Forelimb muscle (tissue), 1 donor: ENCODE measurements around the gene DIS3L2. TPM values are rescaled to one million over a fixed set of nuclear protein-coding genes. Genes with fewer than 3 reads are reported as not detected.
"Not testable (repeated sequence)": the region's sequence is repeated elsewhere in the genome, so short reads cannot be mapped to it uniquely, and the experiment has no call there.

ENCODE experiments used
- DNase-seq: peaks from one replicate; pipeline ENCODE4 v3.0.0-alpha.2; 2013; ENCODE audit warnings: low read depth
- polyA plus RNA-seq: library from polyadenylated mRNA; unstranded; fragments of 120-200 nt; gene quantifications from one replicate; pipeline ENCODE4 v1.2.1, GENCODE V29; 2013; ENCODE audit not compliant: insufficient read length

Gene DIS3L2
- polyA plus RNA-seq, 1 donor = 21.1 TPM

- no peak for DNase-seq
These were observed 331.7 kb downstream of the DIS3L2 start for GRCh38 chr2:232293191-232293590.

GRCh38 chr2:232295971-232296370 is 334.5 kb downstream of the DIS3L2 start:
- DNase-seq = no peak

DNA sequence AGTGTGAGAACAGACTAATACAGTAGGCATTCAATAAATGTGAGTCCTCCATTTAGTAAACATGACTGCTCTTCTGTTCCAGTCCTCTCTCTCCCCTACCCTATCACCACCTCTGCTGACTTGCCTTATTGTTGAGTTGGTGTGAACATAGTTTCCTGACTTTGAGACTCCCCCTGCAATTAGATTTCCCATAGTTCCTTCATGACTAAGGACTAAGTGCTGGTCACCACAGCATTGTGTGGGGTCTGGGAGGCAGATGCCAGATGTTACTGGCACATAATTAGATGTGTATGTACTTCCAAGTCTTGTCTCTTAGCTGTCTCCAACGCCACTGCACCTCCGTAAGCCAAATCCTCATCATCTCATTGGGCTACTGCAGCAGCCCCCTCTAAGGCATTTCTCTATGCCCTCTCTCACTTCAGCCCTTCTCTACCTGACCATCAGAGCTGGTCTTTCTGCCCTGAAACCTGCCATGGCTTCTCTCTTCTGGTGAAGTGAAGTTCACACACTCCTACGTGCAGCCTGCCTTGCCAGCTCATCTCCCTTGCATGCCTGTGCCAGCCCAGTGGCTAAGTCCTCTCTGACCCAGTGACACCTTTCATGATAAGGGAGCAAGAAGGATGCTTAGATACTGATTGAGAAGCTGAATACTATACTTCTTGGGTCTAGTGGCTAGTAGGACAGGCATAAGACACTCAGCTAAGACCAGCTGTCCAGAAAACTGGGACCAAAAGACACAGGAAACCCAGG is 335.4 kb downstream of the DIS3L2 start:
- DNase-seq = no peak

DNA sequence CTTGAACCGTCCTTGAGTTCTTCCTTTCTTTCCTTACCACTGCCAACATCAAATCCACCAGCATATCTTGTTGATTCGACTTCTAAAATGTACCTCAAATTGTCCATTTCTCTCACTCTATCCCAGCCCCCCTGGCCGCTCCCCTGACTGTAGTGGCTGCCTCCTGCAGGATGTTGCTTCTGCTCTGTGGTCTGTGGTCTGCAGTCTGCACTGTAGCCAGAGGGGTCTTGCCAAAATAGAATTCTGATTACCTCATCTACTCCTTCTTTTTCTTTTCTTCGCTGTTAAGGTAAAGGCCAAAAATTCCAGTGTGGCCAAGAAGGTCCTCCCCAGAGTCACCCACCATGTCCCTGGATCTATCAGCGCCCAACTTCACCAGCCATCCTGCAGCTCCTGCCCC is 337.6 kb downstream of the DIS3L2 start:
- no peak for DNase-seq

GRCh38 chr2:232299927-232300674 is 338.6 kb downstream of the DIS3L2 start:
- no peak for DNase-seq

DNA sequence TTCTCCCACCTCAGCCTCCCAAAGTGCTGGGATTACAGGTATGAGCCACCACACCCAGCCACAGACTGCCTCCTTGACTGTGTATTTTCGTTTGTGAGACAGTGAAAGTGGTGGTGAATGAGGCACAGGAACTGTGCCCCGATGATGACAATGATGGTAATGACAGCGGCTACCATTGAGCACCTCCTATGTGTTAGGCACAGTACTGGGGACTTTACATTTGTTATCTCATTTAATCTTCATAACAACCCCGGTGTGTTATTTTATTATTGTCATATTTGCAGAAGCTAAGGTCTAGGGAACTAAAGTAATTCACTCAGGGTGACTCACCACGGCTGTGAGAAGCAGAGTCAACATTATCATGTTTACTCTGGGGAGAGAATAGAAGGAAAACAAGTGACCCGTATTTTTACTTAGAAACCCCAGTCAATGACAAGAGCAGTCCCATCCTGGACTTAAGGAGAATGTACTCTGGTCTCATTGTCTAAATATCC is 339.4 kb downstream of the DIS3L2 start:
- DNase-seq = no peak

- DNase-seq = no peak
These were observed 342.7 kb downstream of the DIS3L2 start for GRCh38 chr2:232304236-232304635.

- no peak for DNase-seq
These were observed 345.3 kb downstream of the DIS3L2 start for GRCh38 chr2:232306741-232307305.

GRCh38 chr2:232307854-232308253 is 346.3 kb downstream of the DIS3L2 start:
- no peak for DNase-seq

GRCh38 chr2:232308986-232309385 is 347.5 kb downstream of the DIS3L2 start:
- no peak for DNase-seq

- no peak for DNase-seq
These were observed 348.1 kb downstream of the DIS3L2 start for GRCh38 chr2:232309592-232309991.

GRCh38 chr2:232310121-232310520 is 348.6 kb downstream of the DIS3L2 start:
- DNase-seq = no peak

- no peak for DNase-seq
These were observed 349.2 kb downstream of the DIS3L2 start for GRCh38 chr2:232310696-232311095.

DNA sequence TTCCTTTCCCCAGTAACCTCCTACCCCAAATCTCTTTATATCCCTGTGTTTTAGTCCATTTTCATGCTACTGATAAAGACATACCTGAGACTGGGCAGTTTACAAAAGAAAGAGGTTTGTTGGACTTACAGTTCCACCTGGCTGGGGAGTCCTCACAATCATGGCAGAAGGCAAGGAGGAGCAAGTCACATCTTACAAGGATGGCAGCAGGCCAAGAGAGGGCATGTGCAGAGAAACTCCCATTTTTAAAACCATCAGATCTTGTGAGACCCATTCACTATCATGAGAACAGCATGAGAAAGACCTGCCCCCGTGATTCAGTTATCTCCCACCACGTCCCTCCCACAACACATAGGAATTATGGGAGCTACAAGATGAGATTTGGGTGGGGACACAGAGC is 352.1 kb downstream of the DIS3L2 start:
- not testable (repeated sequence) for DNase-seq

DNA sequence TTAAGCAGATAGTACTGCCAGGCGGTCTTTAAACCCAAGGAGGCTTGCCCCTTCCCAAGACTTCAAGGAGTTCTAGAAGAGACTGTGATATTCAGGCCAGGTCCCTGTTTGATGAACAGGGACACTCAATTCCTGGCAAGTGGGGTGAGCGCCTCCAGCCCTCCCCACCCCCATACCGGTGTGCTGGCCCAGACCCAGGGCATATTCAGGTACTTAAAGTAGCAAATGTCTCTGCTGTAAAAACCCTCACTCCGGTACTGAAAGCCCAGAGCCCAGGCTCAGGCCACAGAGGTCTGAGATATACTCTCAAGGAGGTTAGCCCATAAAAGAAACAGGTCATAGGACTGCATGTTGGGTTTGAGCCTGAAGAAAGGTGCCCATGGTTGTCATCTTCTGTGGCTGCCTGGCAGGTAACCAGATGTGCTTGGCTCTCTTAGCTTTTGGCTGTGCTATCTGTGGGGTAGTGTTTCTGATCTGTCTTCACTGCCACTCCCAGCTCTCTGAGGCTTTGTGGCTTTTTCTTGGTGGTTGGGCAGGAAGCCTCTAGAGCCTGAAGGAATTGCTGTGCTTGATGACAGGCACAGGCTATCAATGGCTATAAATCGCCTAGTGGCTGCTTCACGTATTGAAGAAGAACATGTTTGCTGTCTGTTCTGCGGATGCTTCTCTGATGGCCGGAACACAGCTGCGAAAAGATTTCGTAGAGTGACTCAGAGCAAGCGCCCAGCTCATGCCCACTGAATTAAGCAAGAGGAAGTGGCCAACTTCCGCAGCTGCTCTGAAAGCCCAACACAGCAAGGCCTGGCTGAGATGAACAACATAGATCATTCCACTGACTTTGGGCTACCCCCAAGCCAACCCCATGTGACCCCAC is 353.8 kb downstream of the DIS3L2 start:
- DNase-seq = no peak

- DNase-seq = no peak
These were observed 354.4 kb downstream of the DIS3L2 start for GRCh38 chr2:232315923-232316299.

DNA sequence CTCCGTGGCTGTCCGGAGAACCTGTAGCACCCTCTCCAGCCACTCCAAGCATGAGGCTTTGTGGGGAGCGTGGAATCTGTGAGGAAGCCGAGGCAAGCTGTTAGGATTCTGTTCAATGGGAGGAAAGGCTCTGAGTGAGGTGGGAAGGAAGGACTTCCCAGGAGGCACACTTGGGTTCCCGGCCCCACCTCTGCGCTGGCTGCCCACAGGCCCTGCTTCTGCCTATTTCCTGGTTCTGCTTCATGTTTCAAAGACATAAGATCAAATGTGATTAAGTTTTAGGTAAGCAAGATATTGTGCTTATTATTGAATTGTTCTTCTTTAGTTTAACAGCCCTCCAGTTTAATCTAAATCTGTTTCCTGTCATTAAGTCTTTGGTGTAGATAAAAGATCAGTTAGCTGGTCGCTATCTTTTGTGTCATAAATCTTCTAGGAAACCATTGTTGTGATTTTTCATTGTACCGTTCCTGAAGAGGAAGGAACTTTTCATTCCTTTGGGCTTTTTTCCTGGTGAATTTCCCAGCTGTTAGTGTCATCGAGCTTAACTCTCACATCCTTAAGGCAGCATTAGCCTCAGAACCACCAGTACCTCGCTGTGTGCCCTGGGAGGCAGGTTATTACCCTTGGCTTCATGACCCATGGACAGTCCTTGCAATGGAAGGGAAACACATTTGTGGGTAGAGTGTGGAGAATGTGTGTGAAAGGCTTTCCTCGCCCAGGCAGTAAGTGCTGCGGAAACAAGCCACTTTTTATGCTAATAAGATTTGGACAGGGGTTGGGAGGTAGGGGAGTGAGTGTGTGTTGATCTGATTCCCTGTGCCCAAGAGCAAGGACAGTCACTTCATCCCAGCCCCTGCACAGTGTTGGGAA is 355.2 kb downstream of the DIS3L2 start:
- no peak for DNase-seq

DNA sequence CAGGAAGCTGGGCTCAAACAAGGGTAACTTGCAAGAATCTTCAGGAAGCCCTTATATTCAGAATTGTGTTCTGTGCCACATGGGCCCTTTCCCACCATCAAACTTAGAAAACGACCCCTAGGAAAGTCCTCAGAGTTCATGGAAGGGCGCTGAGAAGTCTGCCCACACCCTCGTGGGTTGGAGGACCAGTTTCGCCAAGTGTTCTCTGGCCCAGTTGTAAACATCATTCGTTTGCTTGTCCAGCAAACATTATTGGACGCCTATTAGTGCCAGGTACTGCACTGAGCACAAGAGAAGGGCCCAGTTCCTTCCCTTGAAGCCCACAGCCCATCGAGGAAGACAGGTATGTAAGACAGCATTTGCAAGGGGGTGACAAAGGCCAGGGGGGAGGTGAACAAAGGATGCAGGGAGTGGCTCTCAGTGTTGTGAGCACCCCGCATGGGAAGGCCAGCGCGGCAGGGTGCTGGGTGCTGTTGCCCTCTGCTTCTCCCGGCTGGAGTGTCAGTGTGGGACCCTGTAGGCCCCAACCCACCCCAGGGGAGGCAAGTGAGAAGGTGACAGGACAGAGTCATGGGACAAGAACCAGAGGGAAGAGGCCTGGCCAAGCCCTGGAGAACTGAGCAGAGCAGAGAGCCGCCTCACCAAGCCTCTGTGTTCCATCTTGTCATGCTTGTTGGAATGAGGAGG is 356.8 kb downstream of the DIS3L2 start:
- no peak for DNase-seq

DNA sequence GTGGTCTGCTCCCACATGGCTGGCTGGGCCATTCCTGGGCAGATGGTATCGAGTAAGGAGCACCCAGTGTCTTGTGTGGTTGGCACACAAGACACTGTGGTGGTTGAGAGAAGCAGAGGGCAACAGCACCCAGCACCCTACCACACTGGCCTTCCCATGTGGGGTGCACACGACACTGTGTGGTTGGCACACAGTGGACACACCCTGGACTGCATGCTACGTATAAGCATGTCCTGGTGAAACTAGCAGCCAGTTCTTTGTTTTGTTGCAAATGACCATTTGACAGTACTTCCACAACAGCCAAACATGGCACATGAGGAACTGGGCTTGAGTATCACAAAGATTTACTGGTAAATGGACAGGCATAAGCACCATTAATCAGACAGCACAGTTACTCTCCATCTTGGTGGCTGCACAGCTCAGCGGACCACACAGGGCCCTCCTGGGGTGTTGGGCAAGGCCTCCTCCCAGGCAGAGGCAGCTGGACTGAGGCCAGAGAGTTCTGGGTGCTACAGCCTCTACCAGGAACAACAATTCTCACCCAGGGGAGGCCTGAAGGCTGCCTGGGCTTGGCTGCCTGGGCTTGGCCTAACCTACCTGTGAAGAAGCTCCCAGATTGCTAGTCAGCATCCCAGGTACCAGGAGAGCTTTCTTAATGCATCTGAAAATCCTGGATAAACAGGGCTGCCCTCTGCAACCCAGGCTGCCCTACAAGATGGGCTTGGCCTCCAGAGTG is 357.7 kb downstream of the DIS3L2 start:
- no peak for DNase-seq
